NAMALWA (cell line): Measurements from ENCODE around the gene GTF2A1.

Experiments used
- DNase-seq: peaks from one replicate; pipeline ENCODE4 v3.0.0-alpha.2; 2015; ENCODE audit warnings: low spot score

The GTF2A1 gene

DNA sequence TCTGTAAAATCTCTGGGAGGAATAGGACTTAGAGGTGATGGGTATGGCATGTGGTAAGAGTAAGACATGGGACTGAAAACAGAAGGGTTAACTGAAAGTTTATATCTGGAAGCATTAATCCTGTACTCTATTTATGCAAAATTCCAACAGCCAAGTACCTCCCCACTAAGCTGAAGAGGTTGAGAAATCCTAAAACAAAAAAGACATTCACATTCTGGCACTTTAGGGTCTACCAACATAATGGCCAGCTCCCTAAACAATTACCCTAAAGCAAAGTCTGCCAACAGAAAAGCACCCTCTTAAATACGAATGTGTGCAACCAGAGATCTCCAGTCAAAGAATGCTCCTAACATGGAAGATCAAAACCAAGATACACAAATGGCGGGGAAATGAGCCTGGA, 87.4 kb downstream of the GTF2A1 start:
- DNase-seq = no peak

DNA sequence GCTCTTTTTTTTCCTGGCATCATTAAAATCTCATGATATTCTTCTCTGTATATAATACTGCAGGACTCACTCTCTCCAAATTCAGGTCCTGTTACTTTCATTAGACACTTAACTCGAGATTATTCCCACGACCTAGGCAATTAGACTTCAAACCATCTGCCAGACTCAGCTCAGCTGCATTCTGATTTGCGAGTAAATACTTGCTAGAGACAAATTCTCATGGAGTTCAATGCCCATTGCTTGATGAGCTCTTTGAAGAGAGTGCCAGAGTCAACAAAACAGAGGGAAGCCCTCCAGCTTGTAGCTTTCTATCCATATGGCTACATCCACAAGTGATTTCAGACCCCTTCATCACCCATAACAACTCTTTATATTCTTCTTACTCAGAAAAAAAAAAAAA, 88.3 kb downstream of the GTF2A1 start:
- DNase-seq = no peak

DNA sequence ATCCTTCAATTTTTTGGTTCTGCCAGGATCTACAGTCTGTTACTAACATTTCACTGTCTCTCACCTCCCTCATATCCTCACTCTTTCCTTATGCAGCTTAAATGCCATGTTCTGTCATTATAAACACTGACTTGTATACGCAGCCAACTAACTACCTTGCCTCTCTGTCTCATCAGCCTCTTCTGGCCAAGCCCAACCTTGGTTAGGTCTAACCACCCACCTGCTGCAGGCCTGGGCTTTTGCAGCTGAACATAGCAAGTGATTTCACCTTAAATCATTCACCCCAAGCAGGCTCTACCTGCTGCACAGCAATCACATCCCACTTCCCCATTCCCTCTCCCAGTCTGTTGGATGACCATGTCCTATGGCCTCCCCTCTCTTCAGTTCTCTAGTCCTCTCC, 91.5 kb downstream of the GTF2A1 start:
- DNase-seq = no peak

DNA sequence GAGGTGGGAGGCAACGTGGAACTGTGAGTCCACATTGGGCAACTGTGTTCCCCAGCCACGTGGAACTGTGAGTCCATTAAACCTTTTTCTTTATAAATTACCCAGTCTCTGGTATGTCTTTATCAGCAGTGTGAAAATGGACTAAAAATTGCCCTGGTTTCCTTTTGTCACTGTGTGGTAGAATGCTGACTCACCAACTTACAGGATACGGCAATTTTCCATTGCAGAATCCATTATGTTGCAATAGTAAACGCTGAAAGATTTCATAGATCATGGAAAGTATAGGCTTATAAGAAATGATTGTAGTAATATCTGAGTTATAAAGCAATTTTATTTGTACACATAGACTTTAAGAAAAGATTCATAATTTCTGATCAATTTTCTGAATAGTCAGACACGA, 93.0 kb downstream of the GTF2A1 start:
- no peak for DNase-seq

DNA sequence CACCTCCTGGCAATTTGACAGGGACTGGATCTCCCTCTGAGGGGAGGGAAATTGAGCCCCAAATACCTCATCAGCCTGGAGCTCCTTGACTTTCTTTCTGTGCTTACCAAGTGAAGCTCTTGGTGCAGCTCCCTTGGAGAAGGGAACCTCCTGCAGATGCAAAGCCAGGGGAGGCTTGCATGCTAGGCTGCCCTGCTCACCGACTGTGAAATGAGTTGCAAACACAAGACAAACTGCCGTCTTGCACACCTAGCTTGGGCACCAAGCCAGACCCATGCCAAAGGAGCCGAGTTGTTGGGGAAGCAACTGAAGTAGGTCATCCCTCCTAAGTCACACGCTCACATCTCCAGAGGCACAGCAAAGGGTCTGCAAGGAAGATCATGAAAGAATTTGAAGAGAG, 95.2 kb downstream of the GTF2A1 start:
- peak; percentile 55 for DNase-seq
